GM06990 (cell line): ENCODE data around the gene ACO2.

Experiments
- DNase-seq: peaks from one replicate; pipeline ENCODE4 v3.0.0-alpha.2; 2011; ENCODE audit not compliant: insufficient read length; ENCODE audit errors: extremely low read depth
- H3K27me3 ChIP-seq: replicated peaks from 2 replicates; pipeline ENCODE4 v1.6.0; 2011; ENCODE audit warnings: low read length; ENCODE audit not compliant: control insufficient read depth, insufficient read depth
- H3K36me3 ChIP-seq: 2 replicates; pipeline ENCODE4 v1.5.1; 2011; ENCODE audit warnings: low read length; ENCODE audit not compliant: control insufficient read depth, insufficient read depth
- H3K4me3 ChIP-seq: replicated peaks from 2 replicates; pipeline ENCODE4 v1.5.1; 2011; ENCODE audit warnings: low read depth, mild to moderate bottlenecking, control low read depth, low read length
- CTCF ChIP-seq: IDR thresholded peaks from 2 replicates; pipeline ENCODE4 v1.5.1; 2011; ENCODE audit warnings: low read length, control low read depth, mild to moderate bottlenecking, inconsistent platforms; ENCODE audit not compliant: insufficient read depth, poor library complexity, severe bottlenecking

ACO2 gene

GRCh38 chr22:41480397-41480735, 11.4 kb downstream of the ACO2 start:
- no peak for DNase-seq
- Histone ChIP-seq H3K27me3 (no peaks in the 10 kb centered on the region), H3K36me3 (no peaks in the 10 kb centered on the region; the same call in 1 of the 2 replicates), H3K4me3 (no peak overlapping the region)
- TF ChIP-seq CTCF = no peak

- H3K36me3 ChIP-seq = no peaks in the 10 kb centered on the region; the same call in 1 of the 2 replicates
- TF ChIP-seq CTCF = no peak
- no peak overlapping the region for H3K4me3 ChIP-seq
- DNase-seq = no peak
- no peaks in the 10 kb centered on the region for H3K27me3 ChIP-seq
Measured at GRCh38 chr22:41481131-41481830, 12.4 kb downstream of the ACO2 start.

GRCh38 chr22:41481925-41482318, 13.0 kb downstream of the ACO2 start:
- TF ChIP-seq CTCF = no peak
- DNase-seq = no peak
- no peaks in the 10 kb centered on the region for H3K27me3 ChIP-seq
- no peaks in the 10 kb centered on the region; the same call in 1 of the 2 replicates for H3K36me3 ChIP-seq
- no peak overlapping the region for H3K4me3 ChIP-seq

- H3K36me3 ChIP-seq = no peaks in the 10 kb centered on the region; the same call in 1 of the 2 replicates
- TF ChIP-seq CTCF = no peak
- no peaks in the 10 kb centered on the region for H3K27me3 ChIP-seq
- DNase-seq = no peak
- H3K4me3 ChIP-seq = no peak overlapping the region
Measured at GRCh38 chr22:41482319-41482935, 13.5 kb downstream of the ACO2 start.

- Histone ChIP-seq H3K4me3 (no peak overlapping the region), H3K27me3 (no peaks in the 10 kb centered on the region), H3K36me3 (no peaks in the 10 kb centered on the region)
- no peak for DNase-seq
- no peak for TF ChIP-seq CTCF
Measured at GRCh38 chr22:41485033-41485432, 16.1 kb downstream of the ACO2 start.
